GM18858 (cell line): Measurements from ENCODE around the gene CFAP99.

Source experiments
- ATAC-seq: cut with Tn5 transposase; IDR thresholded peaks from one replicate; pipeline ENCODE4 v1.9.1; 2021; ENCODE audit not compliant: unreplicated experiment

CFAP99 gene

DNA sequence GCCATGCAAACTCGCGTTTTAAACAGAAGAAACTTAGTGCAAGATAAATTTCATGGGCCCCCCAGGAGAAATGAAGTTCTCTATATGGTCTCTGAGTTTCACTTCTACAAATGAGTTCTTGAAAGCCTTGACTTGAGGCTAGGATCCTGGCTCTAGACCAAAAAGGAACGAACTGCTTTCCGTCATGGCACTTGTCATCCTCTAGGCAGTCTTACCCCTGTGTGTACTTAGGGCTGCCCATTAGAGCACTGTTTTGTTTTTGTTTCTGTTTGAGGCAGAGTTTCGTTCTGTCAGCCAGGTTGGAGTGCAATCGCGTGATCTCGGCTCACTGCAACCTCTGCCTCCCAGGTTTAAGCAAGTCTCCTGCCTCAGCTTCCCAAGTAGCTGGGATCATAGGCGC is 79.2 kb downstream of the CFAP99 start:
- peak; percentile 91 for ATAC-seq

DNA sequence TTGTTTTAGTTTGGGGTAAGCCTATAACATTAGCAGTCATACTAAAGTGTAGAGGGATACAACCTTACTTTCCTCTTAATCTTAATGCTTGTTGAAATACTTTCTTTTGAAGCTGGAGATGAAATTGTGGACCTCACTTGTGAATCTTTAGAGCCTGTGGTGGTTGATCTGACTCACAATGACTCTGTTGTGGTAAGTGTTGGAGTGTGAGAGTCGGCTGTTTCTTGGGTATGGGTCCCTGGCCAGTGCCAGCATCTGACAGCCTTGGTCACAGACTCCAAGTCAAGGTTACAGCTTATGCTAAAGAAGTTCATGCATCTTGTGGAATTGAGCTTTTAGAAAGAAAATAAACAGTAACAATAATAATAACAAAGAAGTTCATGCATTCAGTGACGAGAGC is 81.8 kb downstream of the CFAP99 start:
- no peak for ATAC-seq

DNA sequence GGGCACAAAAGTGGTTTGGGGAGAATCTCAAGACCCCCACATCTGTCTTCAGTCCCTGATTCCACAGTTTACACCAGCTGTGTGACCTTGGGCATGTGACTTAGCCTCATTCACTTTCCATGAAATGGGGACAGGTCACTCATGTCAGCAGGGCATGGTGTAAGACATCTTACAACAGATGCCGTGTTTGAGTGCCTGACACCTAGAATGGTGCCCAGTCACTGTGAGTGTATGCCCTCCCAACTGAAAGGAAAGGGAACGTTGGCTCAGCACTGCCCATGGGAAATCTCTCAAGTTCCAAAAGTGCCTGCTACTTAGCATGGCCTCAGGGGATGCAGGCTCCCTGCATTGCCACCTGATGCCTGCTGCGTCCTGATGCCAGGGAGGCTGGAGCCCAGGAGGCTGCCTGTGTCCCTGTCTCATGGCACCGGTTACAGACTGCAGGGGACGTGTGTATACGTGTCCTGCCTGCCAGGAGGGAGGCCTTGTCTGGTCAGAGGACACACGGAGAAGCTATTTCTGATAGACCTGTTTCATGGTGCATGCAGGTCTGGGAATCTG is 82.4 kb downstream of the CFAP99 start:
- ATAC-seq = no peak

DNA sequence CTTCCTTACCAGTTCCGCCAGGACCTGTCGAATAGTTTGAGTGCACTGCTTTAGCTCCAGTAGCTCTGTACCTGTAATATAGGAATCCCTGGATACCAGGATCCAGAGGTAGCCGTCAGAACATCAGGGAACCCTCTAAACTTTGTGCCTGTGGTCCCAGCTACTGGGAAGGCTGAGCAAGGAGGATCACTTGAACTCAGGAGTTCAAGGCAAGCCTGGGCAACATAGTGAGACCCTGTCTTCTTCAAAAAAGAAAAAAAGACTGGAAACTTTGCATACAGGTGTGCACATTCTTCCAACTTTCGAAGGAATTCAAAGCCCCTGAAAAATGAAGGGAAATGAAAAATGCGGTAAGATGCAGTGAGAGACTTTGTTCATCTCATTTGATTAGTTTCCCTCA is 85.1 kb downstream of the CFAP99 start:
- no peak for ATAC-seq

DNA sequence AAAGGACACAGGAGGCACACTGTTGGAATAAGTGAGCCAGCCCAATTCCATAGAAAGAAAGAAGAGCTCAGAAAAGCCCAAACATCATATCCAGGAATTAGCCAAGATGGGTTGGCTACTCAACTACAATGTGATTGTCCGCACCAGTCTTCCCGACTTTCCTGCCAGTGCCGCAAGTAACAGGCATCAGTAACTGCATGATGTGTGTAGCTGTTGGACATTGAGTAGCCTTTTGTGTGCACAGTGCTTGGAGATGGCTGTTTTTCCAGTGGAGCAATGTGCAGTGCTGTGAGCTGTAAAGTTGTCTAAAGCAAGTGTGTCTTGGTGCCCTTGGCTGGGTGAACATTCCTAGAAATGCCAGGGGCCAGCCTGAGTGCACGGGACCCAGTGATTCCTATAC is 88.5 kb downstream of the CFAP99 start:
- no peak for ATAC-seq

DNA sequence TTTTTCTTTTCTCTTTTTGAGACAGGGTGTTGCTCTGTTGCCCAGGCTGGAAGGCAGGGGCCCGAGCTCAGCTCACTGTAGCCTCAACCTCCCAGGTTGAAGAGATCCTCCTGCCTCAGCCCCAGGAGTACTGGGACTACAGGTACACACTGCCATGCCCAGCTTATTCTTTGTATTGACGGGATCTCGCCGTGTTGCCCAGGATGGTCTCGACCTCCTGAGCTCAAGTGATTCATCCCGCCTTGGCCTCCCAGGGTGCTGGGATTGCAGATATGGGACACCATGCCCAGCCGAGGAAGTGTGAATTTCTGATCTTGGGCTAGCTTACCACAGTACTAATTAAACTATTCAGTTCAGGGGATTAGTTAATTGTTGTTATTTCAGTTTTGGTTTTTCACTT is 89.1 kb downstream of the CFAP99 start:
- no peak for ATAC-seq

DNA sequence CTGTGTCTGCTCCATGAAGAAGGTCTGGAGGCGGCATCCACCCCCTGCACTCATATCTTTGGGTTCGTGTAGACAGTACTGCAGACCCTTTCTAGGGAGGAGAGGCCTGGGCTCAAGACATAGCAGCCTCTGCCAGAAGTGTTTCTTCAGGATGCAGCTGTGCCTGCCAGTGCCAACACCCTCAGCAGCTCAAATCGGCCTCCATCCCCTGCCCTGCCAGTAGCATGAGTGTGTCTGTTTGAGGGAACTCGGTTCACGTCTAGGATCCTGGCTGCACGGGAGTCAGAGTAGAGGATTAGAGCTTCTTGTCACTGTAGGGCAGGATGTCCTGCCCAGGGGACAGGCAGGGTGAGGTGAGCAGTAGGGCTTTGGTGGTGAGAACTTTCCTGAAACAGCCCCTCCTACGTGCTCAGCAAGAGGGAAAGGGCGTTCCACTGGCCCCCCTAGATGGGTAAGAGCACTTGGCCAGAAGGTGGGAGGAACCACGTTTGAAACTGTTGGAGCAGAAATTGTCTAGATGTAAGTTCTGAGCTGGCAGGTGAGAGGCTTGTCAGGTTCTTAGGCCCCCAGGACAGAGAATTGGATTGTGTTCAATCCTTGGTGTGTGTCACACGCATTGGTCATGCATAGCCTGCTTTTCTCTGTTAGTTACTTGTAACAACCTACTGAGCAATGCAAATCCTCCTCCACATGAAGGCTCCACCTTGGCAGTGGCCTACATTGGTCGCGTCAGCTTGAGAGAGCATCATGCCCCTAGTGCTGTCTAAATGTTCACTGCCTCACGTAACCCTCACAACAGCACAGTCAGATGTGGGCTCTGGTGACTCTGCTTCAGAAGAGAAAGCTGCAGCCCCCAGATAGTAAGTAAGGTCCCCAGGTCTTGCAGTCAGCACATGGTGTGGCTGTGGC is 91.8 kb downstream of the CFAP99 start:
- no peak for ATAC-seq

DNA sequence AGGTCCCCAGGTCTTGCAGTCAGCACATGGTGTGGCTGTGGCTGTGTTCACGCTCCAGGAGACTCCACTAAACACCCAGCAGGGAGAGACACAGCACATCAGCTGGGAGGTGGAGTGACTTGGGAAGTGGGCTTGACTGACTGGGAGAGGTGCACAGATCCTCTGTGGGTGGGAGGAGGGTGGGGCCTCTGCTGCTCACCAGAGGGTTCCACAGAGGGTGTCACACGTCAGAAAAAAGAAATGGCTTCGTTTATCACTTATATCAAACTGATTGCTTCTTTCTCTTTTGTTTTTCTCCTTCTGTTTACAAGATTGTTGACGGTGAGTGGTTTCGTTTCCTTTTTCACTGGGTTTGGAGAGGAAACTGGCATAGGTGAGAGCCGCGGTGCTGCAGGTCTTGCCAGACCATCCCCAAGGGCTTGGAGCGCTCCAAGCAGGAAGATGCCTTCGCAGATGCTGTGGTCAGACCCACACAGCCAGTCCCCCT is 92.9 kb downstream of the CFAP99 start:
- no peak for ATAC-seq
